Activated T-cell treated with anti-CD3 and anti-CD28 coated beads for 1 hour (primary cell): ENCODE data around the gene CETN1.

Source experiments
- DNase-seq: peaks from one replicate; pipeline ENCODE4 v3.0.0-alpha.2; 2020; ENCODE audit warnings: low read depth

The CETN1 gene

DNA sequence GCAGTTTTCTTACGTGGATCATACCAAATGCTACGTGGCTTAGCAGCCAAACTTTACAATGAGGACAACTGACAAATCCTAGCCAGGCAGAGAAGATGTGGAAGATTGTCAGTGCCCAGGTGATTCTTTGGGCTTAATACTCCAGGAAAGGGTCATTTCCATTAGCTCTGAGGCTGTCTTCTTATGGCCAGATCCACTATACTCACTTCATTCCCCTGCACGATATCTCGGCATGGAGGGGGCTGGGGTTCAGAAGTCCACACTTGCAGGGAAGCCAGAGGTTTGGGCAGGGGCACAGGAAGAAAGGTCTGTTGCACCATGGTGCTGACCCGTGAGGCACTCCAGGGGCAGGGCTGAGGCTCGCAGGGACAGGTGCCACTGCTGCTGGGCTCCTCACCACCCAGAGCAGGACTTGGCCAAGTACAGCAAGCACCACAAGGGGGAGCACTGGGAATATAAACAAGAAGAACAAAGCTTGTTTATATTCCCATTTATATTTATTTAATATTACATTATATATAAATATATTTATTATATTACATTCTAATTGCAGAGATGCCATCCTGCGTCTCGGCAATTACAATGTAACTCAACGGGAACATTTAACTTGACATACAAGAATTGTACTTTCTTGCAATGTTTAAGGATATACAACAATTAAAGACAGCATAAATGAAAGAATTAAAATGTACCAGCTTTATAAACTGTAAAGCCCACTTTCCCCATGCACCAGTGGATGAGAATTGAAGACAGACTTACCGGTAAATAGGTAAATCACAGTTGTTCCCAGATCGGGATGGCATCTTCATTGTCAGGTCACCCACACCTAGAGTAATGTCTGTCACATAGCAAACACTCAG lies 43.8 kb downstream of the CETN1 start:
- DNase-seq: peak; percentile 42

DNA sequence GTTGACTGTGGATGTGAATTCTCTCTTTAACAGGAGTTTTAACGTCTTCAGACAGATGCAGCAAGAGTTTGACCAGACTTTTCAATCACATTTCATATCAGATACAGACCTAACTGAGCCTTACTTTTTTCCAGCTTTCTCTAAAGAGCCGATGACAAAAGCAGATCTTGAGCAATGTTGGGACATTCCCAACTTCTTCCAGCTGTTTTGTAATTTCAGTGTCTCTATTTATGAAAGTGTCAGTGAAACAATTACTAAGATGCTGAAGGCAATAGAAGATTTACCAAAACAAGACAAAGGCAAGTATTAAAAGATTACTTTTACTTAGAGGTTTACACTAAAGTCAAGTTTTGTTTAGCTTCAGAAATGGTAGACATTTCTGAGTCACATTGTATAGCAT lies 47.1 kb downstream of the CETN1 start:
- no peak for DNase-seq

DNA sequence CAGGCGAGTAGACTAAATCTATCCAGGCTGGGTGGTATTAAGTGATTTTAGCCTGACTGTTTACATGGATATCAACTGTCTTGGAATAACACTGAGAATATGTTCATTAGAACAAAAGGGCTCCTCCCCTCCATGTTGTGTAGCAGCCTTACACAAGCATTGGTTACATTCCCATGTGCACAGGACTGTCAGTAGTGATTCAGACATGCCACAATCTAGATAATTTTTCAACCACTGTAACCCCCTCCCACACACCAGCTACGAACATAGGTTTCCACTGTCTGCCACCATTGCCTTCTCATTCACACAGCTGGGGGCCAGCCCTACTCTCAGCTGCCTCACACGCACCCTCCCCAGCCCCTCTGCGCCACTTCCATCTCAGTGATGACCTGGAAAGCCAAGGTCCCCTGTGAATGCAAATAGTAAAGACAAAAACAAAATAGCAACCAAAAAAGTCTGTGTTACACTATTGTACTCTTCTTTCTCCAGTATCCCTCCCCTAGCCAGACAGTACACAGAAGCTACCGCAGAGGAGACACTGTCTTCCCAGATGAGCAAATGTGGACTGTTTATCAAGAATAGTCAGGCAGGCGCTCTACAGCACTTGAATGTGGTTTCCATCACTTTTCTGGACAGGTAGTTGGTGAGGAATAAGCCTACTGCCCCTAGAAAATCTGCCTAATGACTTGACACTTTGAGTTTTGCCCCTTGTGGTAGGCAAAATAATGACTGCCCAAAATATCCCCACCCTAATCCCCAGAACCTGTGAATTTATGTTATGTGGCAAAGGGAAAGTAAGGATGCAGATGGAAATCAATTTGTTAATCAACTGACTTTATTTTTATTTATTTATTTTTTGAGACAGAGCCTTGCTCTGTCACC lies 49.3 kb downstream of the CETN1 start:
- no peak for DNase-seq

DNA sequence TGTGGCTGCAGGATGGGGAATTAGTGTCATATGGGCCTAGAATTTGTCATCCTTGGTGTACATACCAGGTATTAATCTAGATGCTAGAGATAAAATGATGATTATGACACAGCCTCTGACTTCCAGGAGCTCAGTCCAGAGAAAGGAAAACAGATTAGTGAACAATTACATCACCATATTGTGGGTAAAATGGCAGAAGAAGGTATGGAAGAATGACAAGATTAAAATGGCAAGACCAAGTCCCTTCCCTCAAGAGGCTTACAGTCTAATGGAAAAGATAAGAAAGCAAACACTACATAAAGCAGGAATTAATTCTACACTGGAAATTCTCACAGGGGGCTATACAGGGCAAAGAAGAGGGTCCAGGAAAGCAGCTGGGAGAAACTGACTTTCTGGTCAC lies 51.4 kb downstream of the CETN1 start:
- DNase-seq: no peak
